HepG2 (cell line): Measurements from ENCODE around the gene ABCA3. TPM values are rescaled to one million over a fixed set of nuclear protein-coding genes. Genes with fewer than 3 reads are reported as not detected.

ENCODE experiments used
- DNMT3B ChIP-seq: conservative IDR thresholded peaks from 2 replicates; pipeline ENCODE4 v1.6.1; 2016; ENCODE audit warnings: missing biosample characterization, control low read depth
- HDAC6 ChIP-seq: fragments of 200-600 bp; sonication (generic); IDR thresholded peaks from 2 replicates; pipeline ENCODE4 v1.7.0; 2017; ENCODE audit warnings: mild to moderate bottlenecking, antibody characterized with exemption, low read length, low read depth
- IKZF4 ChIP-seq: sonication (generic); formaldehyde crosslinking; IDR thresholded peaks from 2 replicates; pipeline ENCODE4 v1.5.1; 2020; ENCODE audit warnings: borderline replicate concordance, mild to moderate bottlenecking, low read depth, missing genetic modification reagents; ENCODE audit errors: not compliant biosample characterization
- MYPOP ChIP-seq: sonication (generic); formaldehyde crosslinking; IDR thresholded peaks from 2 replicates; pipeline ENCODE4 v1.8.1; 2023; ENCODE audit warnings: mild to moderate bottlenecking, moderate library complexity, missing genetic modification reagents
- NCOA2 ChIP-seq: sonication (generic); formaldehyde crosslinking; IDR thresholded peaks from 2 replicates; pipeline ENCODE4 v1.8.0; 2022; ENCODE audit warnings: inconsistent platforms
- NFKBIZ ChIP-seq: IDR thresholded peaks from 2 replicates; pipeline ENCODE4 v1.6.1; 2018; ENCODE audit warnings: missing genetic modification reagents, missing compliant biosample characterization
- NR2F2 ChIP-seq: IDR thresholded peaks from 2 replicates; pipeline ENCODE4 v1.6.1; 2012; ENCODE audit warnings: low read depth, inconsistent platforms, borderline replicate concordance
- RFX5 ChIP-seq: IDR thresholded peaks from 2 replicates; pipeline ENCODE4 v1.6.1; 2011; ENCODE audit warnings: low read depth, low read length, improper control_type of control experiment
- RFXAP ChIP-seq: sonication (generic); formaldehyde crosslinking; IDR thresholded peaks from 2 replicates; pipeline ENCODE4 v1.4.0; 2020; ENCODE audit warnings: missing genetic modification reagents, borderline replicate concordance
- SIX1 ChIP-seq: sonication (generic); formaldehyde crosslinking; IDR thresholded peaks from 2 replicates; pipeline ENCODE4 v1.4.0; 2020; ENCODE audit warnings: missing genetic modification reagents, borderline replicate concordance
- USF2 ChIP-seq, 2 experiments: sonication (generic) in 1 of 2; formaldehyde crosslinking in 1 of 2; IDR thresholded peaks; 2 replicates each; pipeline versions ENCODE4 v1.5.1 to v1.6.1; 2011 to 2020; ENCODE audit warnings: borderline replicate concordance in 1 of 2, low read depth in 1 of 2, low read length in 1 of 2, mild to moderate bottlenecking in 1 of 2, missing genetic modification reagents in 1 of 2, moderate library complexity in 1 of 2
- ZBTB46 ChIP-seq: sonication (generic); formaldehyde crosslinking; IDR thresholded peaks from 2 replicates; pipeline ENCODE4 v1.4.0; 2020; ENCODE audit warnings: mild to moderate bottlenecking, missing genetic modification reagents, borderline replicate concordance
- ZNF280B ChIP-seq: sonication (generic); formaldehyde crosslinking; IDR thresholded peaks from 2 replicates; pipeline ENCODE4 v1.5.0; 2020; ENCODE audit warnings: missing genetic modification reagents, mild to moderate bottlenecking, borderline replicate concordance
- ZNF367 ChIP-seq: sonication (generic); formaldehyde crosslinking; IDR thresholded peaks from 2 replicates; pipeline ENCODE4 v1.4.0; 2020; ENCODE audit warnings: missing genetic modification reagents, borderline replicate concordance
- ZNF580 ChIP-seq: IDR thresholded peaks from 2 replicates; pipeline ENCODE4 v1.6.1; 2016; ENCODE audit warnings: low read depth, borderline replicate concordance
- ZNF678 ChIP-seq: sonication (generic); formaldehyde crosslinking; IDR thresholded peaks from 2 replicates; pipeline ENCODE4 v1.4.0; 2020; ENCODE audit warnings: mild to moderate bottlenecking, missing genetic modification reagents
- ZNF790 ChIP-seq: sonication (generic); formaldehyde crosslinking; IDR thresholded peaks from 2 replicates; pipeline ENCODE4 v1.8.0; 2022; ENCODE audit warnings: missing genetic modification reagents, mild to moderate bottlenecking, borderline replicate concordance
- ZNF839 ChIP-seq: sonication (generic); formaldehyde crosslinking; IDR thresholded peaks from 2 replicates; pipeline ENCODE4 v1.4.0; 2020; ENCODE audit warnings: missing genetic modification reagents, mild to moderate bottlenecking, borderline replicate concordance
- ZNF841 ChIP-seq: sonication (generic); formaldehyde crosslinking; IDR thresholded peaks from 2 replicates; pipeline ENCODE4 v1.8.1; 2023; ENCODE audit warnings: missing genetic modification reagents, borderline replicate concordance
- ZSCAN30 ChIP-seq: sonication (generic); formaldehyde crosslinking; IDR thresholded peaks from 2 replicates; pipeline ENCODE4 v1.5.0; 2020; ENCODE audit warnings: mild to moderate bottlenecking, missing genetic modification reagents
- polyA plus RNA-seq, 8 experiments: library from polyadenylated mRNA; depleted of rRNA in 3 of 8; stranded (reverse) in 7 of 8; unstranded in 1 of 8; fragments of >200 nt; fragmentation: Illumina TruSeq in 4 of 8; extraction: Trizol in 4 of 8; gene quantifications; 2 replicates each; pipeline versions ENCODE4 v1.2.1 to v1.2.3, GENCODE V29; 2011 to 2016; ENCODE audit warnings: low read depth in 4 of 8, missing spikeins in 1 of 8, mixed read lengths in 1 of 8; ENCODE audit not compliant: insufficient read depth in 1 of 8
- total RNA-seq, 5 experiments: library from RNA; depleted of rRNA; stranded (reverse); fragments of >200 nt; fragmentation: Illumina TruSeq; extraction: Trizol; gene quantifications; 2 replicates each; pipeline ENCODE4 v1.2.3, GENCODE V29; 2016; ENCODE audit warnings: low read depth in 1 of 5

The ABCA3 gene
- total and polyA plus RNA-seq, 2 of the 13 experiments (the other 11 are each of a cell fraction or from before 2014, with no cell fraction given): 0.60 to 1.5 TPM

DNA sequence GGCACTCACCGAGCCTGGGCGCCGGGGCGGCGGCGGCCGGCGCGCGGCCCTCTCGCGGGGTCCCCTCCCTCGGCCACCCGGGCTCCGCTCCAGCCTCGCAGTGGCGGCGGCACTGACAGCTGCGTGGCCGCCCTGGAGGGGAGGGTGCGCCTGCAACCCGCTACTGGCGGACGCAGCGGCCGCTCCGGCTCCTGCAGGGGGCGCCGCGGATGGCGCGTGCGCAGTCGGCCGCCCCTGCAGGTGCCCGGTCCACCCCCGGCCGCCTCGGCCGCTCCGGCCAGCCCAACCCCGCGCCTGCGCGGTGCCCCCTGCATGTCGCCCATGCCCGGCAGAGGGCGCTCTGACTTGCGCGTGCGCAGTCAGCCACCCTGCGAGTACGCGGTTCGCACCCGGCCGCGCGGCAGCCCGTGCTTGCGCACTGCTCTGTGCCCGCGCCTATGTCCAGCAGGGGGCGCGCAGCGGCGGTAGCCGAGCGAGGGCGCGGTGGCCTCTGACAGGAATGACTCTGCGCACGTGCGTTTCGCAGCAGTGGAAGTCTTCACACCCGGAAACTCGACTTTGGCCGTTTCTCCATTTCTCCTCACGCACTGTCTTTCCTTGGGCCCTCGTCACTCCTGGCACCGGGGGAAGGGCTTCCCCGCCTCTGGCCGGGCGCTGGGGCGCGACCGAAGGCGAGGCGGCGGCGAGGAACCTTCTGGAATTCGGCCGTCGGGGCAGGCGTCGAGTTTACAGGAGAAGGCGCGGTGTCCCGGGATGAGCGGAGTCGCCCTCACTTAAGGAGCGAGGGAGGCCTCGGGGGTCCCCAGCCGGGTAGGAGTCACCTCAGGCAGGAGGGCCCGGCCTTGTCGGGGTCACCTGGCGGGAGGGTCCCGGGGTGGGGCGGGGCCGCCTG is at the start of gene ABCA3 (continued):
- TF ChIP-seq ZBTB46 (CRISPR knock-in tag) (peak; percentile 72; the same call in 1 of the 2 replicates), SIX1 (CRISPR knock-in tag) (no peak), ZSCAN30 (peak; percentile 60), ZNF580 (CRISPR knock-in tag) (peak; percentile 95; the same call in 1 of the 2 replicates), USF2 (IDR thresholded peaks at IDR 0.05; ENCODE audit: low read depth, low read length) (no peak), USF2 (CRISPR knock-in tag; IDR thresholded peaks at IDR 0.05; ENCODE audit: borderline replicate concordance) (no peak), RFX5 (no peak), NCOA2 (CRISPR knock-in tag) (peak; percentile 62; the same call in 1 of the 2 replicates), MYPOP (peak; percentile 95), NFKBIZ (CRISPR knock-in tag) (peak; percentile 86; the same call in 1 of the 2 replicates), HDAC6 (no peak), ZNF678 (CRISPR knock-in tag) (peak; percentile 85; the same call in 1 of the 2 replicates), NR2F2 (no peak), ZNF839 (CRISPR knock-in tag) (0 out of 2 replicates have a peak, but pooled peaks have one; percentile 48), ZNF280B (CRISPR knock-in tag) (peak; percentile 99), ZNF367 (CRISPR knock-in tag) (peak; percentile 87; the same call in 1 of the 2 replicates), ZNF790 (CRISPR knock-in tag) (peak; percentile 96; the same call in 1 of the 2 replicates), DNMT3B (CRISPR knock-in tag) (peak; percentile 91; the same call in 1 of the 2 replicates), RFXAP (CRISPR knock-in tag) (peak; percentile 89), IKZF4 (CRISPR knock-in tag) (peak; percentile 98), ZNF841 (CRISPR knock-in tag) (peak; percentile 94)
